HG02938 (cell line): ENCODE data around the gene REPS2.
"Not testable (repeated sequence)": the region's sequence is repeated elsewhere in the genome, so short reads cannot be mapped to it uniquely, and the experiment has no call there.

Experiments used
- ATAC-seq: cut with Tn5 transposase; IDR thresholded peaks from one replicate; pipeline ENCODE4 v1.9.1; 2021; ENCODE audit warnings: mild to moderate bottlenecking, moderate library complexity; ENCODE audit not compliant: unreplicated experiment

REPS2 gene

DNA sequence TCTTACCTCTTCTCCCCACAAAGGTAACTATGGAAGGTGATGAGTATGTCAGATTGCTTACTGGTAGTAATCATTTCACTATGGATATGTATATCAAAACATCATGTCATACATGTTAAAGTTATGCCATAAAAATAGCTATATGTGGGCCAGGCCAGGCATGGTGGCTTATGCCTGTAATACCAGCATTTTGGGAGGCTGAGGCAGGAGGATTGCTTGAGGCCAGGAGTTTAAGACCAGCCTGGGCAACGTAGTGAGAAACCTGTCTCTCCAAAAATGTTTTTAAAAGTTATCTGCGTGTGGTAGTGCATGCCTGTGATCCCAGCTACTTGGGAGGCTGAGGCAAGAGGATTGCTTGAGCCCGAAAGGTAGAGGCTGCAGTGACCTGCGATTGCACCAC lies 16.2 kb downstream of the REPS2 start:
- not testable (repeated sequence) for ATAC-seq

DNA sequence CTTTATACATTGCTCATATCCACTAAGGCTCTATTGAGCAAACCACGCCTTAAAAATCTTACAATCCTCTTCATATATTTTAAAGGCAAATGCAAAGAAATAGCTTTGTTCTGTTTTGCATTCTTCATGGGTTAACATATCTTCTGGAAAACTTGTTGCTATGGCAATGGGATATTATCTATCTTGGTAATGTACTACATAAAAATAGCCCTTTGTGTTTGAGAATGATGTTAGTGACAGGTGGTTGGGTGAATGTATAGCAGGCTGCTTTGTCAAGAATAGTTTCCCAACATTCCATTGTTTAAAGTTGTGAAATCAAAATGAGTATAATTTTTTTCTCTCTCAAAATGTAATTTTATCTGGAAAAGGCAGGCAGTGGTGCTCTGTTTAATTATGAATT lies 16.8 kb downstream of the REPS2 start:
- ATAC-seq, result no peak

DNA sequence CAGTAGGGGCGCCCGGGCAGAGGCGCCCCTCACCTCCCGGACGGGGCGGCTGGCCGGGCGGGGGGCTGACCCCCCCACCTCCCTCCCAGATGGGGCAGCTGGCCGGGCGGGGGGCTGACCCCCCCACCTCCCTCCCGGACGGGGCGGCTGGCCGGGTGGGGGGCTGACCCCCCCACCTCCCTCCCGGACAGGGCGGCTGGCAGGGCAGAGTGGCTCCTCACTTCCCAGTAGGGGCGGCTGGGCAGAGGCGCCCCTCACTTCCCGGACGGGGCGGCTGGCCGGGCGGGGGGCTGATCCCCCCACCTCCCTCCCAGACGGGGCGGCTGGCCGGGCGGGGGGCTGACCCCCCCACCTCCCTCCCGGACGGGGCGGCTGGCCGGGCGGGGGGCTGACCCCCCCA lies 18.5 kb downstream of the REPS2 start:
- not testable (repeated sequence) for ATAC-seq

DNA sequence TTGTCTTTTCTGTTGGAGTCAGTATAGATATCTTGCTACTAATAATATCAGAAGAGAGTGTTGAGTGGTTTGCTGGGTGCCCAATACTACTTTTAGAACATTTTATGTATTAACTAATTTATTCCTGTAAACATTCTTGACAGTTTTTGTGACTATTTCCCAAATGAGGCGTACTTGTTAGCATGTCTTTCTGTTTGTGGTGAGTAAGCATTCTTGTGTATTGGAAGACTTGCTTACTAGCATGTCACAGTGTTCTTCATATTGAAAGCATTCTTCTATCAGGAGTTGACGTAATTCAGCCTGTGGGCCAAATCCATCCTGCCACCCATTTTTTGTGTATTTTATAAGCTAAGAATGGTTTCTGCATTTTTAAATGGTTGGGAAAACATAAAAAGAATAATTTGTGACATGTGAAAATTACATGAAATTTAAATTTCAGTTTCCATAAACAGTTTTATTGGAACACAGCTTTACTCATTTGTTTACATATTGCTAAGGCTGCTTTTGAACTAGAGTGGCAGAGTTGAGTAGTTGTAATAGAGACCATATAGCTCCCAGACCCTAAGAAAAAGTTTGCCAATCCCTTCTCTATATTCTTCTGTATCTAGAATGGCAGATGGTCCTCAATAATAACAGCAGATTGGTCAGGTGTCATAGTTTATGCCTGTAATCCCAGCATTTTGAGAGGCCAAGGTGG lies 20.4 kb downstream of the REPS2 start:
- no peak for ATAC-seq

DNA sequence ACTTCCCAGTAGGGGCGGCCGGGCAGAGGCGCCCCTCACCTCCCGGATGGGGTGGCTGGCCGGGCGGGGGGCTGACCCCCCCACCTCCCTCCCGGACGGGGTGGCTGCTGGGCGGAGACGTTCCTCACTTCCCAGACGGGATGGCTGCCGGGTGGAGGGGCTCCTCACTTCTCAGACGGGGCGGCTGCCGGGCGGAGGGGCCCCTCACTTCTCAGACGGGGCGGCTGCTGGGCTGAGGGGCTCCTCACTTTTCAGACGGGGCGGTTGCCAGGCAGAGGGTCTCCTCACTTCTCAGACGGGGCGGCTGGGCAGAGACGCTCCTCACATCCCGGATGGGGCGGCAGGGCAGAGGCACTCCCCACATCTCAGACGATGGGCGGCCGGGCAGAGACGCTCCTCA lies 22.3 kb downstream of the REPS2 start:
- not testable (repeated sequence) for ATAC-seq

DNA sequence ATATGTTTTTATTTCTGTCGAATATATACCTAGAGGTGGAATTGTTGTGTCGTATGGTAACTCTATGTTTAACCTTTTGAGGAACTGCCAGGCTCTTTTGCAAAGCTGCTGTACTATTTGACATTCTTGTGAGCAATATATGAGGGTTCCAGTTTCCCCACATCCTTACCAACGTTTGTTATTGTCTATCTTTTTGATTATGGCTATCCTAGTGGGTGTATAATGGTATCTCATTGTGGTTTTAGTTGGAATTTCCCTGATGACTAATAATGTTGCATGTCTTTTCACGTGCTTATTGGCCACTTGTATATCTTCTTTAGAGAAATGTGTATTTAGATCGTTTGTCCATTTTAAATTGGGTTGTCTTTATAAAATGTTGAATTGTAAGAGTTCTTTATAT lies 24.5 kb downstream of the REPS2 start:
- no peak for ATAC-seq

DNA sequence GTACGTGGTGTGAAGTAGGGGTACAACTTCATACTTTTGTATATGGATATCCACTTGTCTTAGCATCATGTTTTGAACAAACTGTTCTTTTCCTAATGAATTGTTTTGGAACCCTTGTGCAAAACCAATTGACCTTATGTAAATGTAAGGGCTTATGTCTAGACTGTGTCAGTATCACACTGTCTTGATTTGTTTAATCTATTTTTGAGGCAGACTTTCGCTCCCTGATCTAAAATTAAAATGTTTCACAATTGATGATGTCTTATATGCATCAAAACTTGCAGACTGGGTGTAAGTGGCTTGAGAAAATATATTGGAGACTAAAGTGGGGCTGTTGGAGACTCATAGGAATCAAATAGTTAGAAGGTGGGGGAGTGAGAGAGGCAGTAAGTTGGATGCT lies 25.2 kb downstream of the REPS2 start:
- ATAC-seq, result no peak

DNA sequence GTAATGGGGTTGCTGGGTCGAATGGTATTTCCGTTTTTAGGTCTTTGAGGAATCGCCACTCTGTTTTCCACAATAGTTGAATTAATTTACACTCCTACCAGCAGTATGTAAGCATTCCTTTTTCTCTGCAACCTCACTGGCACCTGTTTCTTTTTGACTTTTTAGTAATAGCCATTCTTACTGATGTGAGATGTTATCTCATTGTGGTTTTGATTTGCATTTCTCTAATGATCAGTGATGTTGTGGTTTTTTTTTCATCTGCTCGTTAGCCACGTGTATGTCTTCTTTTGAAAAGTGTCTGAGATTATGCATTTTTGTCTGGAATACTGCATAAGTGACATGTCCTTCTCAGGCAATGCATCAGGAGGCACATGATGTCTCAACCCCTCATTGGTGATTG lies 28.8 kb downstream of the REPS2 start:
- ATAC-seq, result no peak

DNA sequence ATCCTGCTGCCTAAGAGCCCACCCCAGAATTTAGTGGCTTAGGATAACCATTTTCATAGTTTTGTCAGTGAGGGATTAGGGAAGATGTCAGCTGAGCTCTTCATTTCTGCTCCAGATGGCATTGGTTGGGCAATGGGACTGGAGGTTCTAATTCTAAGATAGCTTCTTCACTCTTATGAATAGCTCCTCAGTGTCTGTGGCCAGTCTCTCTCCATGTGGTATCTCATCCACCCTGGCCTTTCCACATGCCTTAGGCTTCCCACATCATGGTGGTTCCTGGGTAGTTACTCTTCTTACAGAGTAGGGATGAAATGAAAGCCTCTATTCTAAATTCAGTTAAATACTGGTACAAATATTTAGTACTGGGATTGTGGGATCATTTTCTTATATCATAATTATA lies 31.3 kb downstream of the REPS2 start:
- ATAC-seq, result no peak

DNA sequence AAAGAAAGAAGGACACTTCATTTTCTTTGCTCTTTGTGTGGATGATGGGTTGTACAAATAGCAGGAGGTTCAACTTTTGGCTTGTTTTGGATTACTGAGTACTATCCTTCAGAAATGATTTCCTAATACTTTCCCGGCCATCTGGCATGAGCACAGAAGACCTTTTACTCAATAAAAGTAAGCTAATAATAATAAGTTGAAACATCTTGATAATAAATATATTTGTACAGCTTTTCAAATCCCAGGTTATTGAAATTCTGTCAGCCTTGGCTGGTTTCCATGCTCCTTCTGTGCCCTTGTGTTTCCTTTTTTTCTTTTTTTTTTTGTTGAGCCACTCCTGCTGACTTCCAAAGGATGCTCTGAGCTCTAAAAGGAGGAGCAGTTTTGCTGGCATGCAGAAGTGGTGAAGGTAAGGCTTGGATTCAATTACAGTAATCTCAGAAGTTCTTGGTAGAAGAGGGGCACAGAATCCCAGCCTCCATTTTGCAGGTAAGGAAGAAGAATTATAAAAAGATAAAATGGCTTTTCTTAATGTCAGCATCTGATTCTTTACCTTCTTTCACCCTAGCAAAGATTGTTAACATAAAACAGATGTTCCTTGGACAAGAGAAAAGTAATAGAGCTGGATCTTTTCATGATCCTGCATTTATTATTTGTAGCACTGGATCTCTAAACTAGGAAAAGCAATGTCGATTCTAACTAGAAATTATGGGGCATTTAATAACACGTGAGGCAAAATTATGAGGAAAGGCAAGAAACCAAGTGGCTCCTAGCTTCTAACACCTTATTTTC lies 31.9 kb downstream of the REPS2 start:
- ATAC-seq, result no peak

DNA sequence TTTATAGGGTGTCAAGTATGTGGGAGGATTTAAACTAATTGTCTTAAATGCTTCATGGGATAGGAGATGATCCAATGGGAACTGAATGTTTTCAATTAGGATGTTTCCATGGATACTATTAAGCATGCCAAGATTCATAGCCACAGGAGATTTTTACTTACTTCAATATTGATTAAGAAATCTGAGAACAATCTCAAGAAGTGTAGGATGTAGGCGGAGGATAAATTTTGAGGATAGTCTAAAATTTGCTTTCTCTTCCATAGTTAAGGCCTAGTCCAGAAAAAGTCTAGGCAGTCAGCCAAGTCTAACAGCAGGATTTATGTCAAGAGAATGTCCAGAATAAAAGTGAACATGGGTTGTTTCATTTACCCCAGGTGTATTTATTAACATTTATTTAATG lies 32.8 kb downstream of the REPS2 start:
- ATAC-seq, result no peak

DNA sequence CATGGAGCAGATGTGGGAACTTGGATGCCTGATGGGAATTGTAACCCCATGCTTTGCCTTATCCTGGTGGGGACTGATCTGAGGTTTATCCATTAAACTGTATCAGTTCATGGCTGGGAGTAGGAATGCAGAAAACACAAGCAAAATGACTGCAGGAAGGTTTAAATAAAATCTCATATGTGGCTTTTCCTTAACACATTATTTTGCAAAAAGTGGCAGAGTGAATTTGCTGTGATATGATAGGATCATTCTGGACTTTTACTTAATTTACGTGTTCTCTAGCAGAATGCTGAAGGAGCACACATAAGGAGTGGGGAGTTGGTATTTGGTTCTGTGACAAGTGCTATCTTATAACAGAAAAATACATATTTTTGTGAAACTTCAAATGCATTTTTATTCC lies 34.8 kb downstream of the REPS2 start:
- ATAC-seq, result no peak

DNA sequence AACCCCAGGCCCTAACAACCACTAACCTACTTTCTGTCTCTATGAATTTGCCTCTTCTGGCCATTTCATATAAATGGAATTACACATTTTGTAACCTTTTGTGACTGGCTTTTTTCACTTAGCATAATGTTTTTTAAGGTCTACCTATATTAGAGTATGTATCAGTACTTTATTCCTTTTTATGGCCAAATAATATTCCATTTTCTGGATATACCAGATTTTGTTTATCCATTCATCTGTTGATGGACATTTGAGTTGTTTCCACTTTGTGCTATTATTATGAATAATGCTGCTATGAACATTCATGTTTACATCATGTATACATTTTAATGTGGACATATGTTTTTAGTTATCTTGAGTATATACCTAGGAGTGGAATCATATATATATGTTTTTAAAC lies 35.5 kb downstream of the REPS2 start:
- ATAC-seq, result no peak

DNA sequence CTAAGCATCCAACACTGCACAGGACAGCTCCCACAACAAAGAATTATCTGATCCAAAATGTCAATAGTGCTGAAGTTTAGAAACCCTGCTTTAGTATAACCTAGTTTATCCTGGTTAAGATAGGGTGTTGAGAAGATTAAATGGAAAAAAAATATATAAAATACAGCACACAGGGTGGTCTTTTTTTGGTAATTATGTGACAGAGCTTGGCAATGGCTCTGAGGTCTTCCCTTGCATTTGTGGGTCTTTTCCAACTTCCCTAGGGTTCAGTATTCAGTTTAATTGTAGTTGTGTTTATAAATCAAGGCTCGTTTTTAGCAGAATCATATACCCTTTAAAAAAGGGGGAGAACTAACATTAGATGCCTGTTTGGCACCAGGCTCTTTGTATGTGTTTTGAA lies 36.6 kb downstream of the REPS2 start:
- ATAC-seq, result no peak

DNA sequence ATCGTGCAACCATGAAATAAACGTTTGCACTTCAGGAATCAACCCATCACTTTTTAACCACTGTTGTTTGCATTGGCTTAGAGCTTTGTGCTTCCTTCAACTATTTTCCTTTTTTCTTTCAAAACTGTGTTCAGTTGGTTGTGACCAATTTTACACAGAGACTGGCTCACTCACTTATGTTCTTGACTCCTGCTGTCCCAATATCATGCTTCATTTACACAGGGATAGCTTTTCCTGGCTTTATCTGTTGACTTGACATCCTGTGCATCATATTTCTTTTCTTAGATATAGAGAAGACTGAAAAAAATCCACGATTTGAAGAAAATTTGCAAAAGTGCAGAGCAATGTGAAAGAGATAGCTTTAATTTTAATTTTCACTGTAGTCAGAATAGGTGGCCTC lies 38.8 kb downstream of the REPS2 start:
- ATAC-seq, result no peak

DNA sequence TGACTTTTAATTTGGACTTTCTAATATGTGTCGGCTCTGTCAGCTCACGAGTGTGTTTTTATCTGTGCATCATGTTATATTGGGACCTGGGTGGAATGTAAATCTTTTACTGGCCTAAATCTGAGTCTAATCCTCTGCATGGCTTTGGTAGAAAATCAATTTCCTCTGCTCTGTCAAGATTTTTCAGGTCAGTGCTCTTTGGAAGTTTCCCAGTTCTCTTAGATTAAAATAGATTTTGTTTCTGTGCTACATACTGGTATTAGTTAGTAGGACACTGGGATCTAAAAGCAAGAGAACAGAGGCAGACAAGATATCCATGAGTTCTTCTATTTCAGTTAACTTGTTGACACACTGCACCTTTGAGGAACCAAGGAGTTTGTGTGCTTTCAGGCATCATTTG lies 39.7 kb downstream of the REPS2 start:
- ATAC-seq, result no peak

DNA sequence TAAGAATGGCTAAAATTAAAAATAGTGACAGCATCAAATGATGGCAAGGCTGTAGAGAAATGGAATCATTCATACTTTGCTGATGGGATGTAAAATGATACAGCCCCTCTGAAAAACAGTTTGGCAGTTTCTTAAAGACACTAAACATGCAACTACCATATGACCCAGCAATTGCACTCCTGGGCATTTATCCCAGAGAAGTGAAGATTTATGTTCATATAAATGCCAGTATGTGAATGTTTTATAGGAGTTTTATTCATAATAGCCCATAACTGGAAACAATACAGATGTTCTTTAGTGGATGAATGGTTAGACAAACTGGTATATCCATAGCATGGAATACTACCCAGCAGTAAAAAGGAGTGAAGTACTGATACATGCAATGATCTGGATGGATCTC lies 43.3 kb downstream of the REPS2 start:
- ATAC-seq, result no peak

DNA sequence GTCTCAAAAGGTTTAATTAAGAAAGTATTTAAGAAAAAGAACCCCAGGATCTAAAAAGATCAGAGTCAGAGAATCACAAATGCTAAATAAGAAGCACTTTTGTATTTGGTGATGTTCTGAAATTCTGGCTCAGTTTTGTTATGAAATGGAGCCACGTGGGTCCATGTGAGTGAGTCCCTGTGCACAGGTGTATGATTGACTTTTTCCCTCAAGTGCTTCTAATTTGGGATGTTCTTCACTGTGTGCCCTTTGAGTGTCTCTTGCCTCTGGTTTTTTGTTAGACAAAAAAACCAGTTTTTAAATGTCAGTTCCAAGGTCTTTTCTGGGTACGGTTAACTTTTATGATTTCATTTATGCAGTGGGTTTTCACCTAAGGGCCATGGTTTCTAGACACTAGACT lies 44.4 kb downstream of the REPS2 start:
- no peak for ATAC-seq

DNA sequence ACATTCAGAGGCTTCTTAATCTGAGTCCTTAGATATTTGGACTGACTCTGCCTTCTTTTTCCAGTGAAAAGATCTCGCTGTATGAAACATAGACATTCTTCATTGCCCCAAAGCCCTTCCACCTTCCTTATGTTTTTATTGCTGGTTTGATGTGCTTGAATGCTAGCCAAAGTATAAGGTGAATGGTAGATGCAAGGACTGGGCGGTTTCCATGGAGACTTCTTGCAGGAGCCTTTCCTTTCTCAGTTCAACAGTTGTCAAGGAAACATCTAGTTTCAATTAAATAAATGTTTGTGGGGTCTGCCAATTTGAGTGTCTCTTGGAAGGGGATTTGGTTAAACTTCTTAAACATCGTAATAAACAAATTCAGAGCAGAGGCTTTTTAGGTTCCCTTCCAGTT lies 46.0 kb downstream of the REPS2 start:
- no peak for ATAC-seq

DNA sequence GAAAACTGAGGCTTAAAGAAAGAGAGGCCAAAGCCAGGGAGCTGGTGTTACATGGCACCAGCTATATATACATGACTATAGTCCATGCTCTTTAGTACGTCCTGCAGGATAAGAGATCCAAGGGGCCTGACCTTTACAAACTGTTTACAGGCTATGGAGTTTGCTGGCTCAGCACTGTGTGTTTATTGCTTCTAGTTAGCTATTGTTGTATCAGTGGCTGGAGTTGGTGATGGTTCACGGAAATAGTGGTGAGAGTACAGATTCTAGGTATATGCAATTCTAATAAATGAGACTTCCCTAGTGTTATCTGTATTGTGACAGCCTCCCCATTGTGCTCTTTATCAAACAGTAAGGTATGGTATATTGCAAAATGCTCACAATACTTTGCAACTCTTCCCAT lies 46.5 kb downstream of the REPS2 start:
- no peak for ATAC-seq

DNA sequence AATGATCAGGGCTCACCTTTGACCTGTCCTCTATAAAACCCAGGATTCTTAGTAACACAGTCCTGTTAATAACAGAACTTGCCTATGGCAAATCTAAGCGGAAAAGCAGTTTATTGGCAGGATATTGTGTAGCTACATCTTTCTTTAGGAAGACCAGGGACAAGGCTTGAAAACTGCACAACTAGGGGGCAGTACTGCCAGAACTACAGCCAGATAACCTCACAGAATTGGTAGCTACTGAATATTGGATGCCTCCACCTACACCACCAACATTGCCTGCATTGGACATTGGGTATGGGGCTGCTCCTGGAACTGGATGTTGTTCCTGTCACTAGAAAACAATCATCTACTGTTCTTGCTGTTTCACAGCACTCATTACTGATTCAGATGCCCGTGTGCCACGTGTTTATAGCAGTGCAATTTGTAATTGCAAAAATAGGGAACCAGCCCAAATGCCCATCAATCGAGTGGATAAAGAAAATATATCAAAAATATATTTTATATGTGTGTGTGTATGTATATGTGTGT lies 47.4 kb downstream of the REPS2 start:
- no peak for ATAC-seq

DNA sequence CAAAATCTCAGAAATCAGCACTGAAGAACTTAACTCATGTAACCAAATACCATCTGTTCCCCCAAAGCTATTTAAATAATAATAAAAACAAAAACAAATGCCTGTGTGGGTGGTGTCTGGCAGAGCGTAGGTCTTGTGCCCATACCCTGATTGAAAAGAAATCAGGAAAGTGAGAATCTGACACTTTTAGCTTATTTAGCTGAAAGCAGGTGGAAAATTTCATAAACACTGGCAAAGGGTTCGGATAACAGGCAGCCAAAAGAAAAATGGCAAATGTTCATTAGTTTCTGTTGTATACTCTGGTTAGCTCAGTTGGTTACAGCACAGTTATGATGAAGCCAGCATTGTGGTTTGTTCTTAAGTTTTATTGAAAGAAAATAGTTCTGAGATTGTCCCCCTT lies 48.3 kb downstream of the REPS2 start:
- no peak for ATAC-seq
